IPS-11a (cell line): ENCODE data around the gene PDZD8.
"Not testable (repeated sequence)": the region's sequence is repeated elsewhere in the genome, so short reads cannot be mapped to it uniquely, and the experiment has no call there.

Source experiments
- H3K4me3 ChIP-seq: one replicate; pipeline ENCODE4 v1.5.1; 2013; ENCODE audit warnings: low read depth, low read length, control low read depth

The PDZD8 gene

GRCh38 chr10:117239051-117239450 lies 136.2 kb downstream of the PDZD8 start:
- no peak overlapping the region for H3K4me3 ChIP-seq

GRCh38 chr10:117237401-117237991 lies 137.7 kb downstream of the PDZD8 start:
- no peak overlapping the region for H3K4me3 ChIP-seq

- H3K4me3 ChIP-seq, result not testable (repeated sequence)
These were observed 145.1 kb downstream of the PDZD8 start for GRCh38 chr10:117230107-117230506.

GRCh38 chr10:117228210-117228609 lies 147.0 kb downstream of the PDZD8 start:
- no peak overlapping the region for H3K4me3 ChIP-seq
